ENCODE data around the gene TBC1D9. TPM values are rescaled to one million over a fixed set of nuclear protein-coding genes. Genes with fewer than 3 reads are reported as not detected.
"Not testable (repeated sequence)": the region's sequence is repeated elsewhere in the genome, so short reads cannot be mapped to it uniquely, and the experiment has no call there.

Gene TBC1D9
- total RNA-seq, 2 donors from 2014 or later, result 28.6 to 34.2 TPM

DNA sequence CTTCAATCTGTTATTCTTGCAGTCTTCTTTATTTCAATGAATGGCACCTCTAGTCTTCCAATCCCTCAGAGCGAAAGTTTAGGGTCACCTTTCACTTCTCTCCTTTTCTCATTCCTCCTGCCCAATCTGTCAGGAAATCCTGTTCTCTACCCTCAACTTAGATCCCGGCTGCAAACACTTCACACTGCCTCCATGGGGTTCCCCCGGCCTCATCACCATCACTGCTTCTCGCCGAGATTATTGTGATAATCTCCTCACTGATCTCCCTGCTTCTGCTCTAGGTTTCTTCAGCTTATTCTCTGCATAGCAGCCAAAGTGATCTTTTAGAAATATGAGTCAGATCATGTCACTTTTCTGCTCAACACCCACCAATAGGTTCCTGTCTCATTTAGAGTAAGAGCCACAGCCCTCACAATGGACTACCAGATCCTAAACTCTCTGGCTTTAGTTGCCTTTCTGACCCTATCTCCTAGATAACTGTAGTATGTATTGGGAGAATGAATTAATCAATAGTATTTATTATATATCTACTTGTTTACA, 43.6 kb upstream of the TBC1D9 start:
- Histone ChIP-seq H3K9me3 (no peaks in the 10 kb centered on the region), H3K36me3 (no peaks in the 10 kb centered on the region), H3K27me3 (replicated peaks; ENCODE audit: insufficient read depth) (no peaks in the 10 kb centered on the region), H3K27ac (no peak overlapping the region), H3K4me1 (replicated peaks) (no peaks in the 10 kb centered on the region), H3K4me3 (no peak overlapping the region)
- intact Hi-C loops (cut with DNase I), result no loop called here
- TF ChIP-seq POLR2A (IDR thresholded peaks at IDR 0.05) (no peak), POLR2AphosphoS5 (IDR thresholded peaks at IDR 0.05) (no peak)
- TF ChIP-seq, protein P1, sequence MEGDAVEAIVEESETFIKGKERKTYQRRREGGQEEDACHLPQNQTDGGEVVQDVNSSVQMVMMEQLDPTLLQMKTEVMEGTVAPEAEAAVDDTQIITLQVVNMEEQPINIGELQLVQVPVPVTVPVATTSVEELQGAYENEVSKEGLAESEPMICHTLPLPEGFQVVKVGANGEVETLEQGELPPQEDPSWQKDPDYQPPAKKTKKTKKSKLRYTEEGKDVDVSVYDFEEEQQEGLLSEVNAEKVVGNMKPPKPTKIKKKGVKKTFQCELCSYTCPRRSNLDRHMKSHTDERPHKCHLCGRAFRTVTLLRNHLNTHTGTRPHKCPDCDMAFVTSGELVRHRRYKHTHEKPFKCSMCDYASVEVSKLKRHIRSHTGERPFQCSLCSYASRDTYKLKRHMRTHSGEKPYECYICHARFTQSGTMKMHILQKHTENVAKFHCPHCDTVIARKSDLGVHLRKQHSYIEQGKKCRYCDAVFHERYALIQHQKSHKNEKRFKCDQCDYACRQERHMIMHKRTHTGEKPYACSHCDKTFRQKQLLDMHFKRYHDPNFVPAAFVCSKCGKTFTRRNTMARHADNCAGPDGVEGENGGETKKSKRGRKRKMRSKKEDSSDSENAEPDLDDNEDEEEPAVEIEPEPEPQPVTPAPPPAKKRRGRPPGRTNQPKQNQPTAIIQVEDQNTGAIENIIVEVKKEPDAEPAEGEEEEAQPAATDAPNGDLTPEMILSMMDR (IDR thresholded peaks at IDR 0.05), result no peak
- 75% methylated on average over 5 of the region's 5 CpGs for WGBS
- DNase-seq (ENCODE audit: low spot score), result no peak

DNA sequence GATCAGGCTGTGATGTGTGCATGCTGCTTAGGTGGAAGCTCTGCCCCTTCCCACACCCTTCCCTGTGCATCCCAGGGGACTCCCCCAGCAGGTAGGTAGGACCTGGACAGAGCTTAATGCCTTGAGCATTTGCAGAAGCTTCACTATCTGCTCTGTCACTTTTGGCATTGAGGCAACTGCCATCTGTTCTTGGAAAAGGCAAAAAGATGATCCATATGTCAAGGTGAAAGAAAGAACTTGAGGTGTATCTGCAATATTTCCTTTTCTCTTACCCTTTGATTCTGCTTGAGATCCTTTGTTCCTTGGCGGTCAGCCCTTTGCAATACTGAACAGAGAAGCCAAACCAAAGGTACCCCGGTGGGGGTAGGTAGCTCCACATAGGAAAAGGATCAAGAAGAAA, 37.1 kb upstream of the TBC1D9 start:
- 89% methylated on average over 2 of the region's 2 CpGs for WGBS
- Histone ChIP-seq H3K9me3 (no peaks in the 10 kb centered on the region), H3K4me1 (replicated peaks) (no peaks in the 10 kb centered on the region), H3K36me3 (no peaks in the 10 kb centered on the region), H3K27ac (no peak overlapping the region), H3K4me3 (no peak overlapping the region), H3K27me3 (replicated peaks; ENCODE audit: insufficient read depth) (no peaks in the 10 kb centered on the region)
- no peak for DNase-seq (ENCODE audit: low spot score)
- intact Hi-C loops (cut with DNase I), result no loop called here
- TF ChIP-seq POLR2A (IDR thresholded peaks at IDR 0.05) (no peak), POLR2AphosphoS5 (IDR thresholded peaks at IDR 0.05) (no peak)
- TF ChIP-seq, protein P1 (IDR thresholded peaks at IDR 0.05), result no peak

DNA sequence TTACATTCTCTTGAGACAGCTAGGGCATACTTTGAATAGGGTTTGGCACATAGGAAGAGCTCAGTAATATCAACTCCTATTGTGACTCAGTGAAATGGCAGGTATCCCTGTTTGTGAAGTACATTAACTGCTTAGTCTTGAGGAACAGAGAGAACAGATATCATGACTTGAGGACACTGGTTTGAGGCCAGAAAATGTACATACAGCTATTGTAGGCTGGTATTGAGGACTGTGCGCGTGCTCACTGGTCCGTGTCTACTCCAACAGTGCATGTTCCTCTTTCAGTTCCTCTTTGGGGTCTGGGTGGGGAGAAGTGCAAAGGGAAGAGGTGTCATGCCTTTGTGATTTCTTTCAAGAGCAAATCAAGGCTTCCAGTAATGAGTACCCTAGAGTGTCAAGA, 34.6 kb upstream of the TBC1D9 start:
- intact Hi-C loops (cut with DNase I), result no loop called here
- Histone ChIP-seq H3K4me1 (replicated peaks) (no peaks in the 10 kb centered on the region), H3K36me3 (no peaks in the 10 kb centered on the region), H3K27ac (no peak overlapping the region), H3K27me3 (replicated peaks; ENCODE audit: insufficient read depth) (no peaks in the 10 kb centered on the region), H3K4me3 (no peak overlapping the region), H3K9me3 (no peaks in the 10 kb centered on the region)
- no peak for DNase-seq (ENCODE audit: low spot score)
- TF ChIP-seq, protein P1 (IDR thresholded peaks at IDR 0.05), result no peak
- TF ChIP-seq POLR2AphosphoS5 (IDR thresholded peaks at IDR 0.05), result no peak
- no peak for TF ChIP-seq POLR2A (IDR thresholded peaks at IDR 0.05)
- WGBS, result 90% methylated on average over 3 of the region's 3 CpGs

- no peaks in the 10 kb centered on the region for H3K27me3 ChIP-seq (replicated peaks; ENCODE audit: insufficient read depth)
- no peak overlapping the region for H3K4me3 ChIP-seq
- intact Hi-C loops (cut with DNase I), result no loop called here
- 69% methylated on average over 4 of the region's 4 CpGs for WGBS
- DNase-seq (ENCODE audit: low spot score), result no peak
- no peaks in the 10 kb centered on the region for H3K4me1 ChIP-seq (replicated peaks)
- H3K27ac ChIP-seq, result no peak overlapping the region
- no peaks in the 10 kb centered on the region for H3K36me3 ChIP-seq
- no peaks in the 10 kb centered on the region for H3K9me3 ChIP-seq
- TF ChIP-seq POLR2AphosphoS5 (IDR thresholded peaks at IDR 0.05) (no peak), POLR2A (IDR thresholded peaks at IDR 0.05) (no peak)
- TF ChIP-seq, protein P1 (IDR thresholded peaks at IDR 0.05), result no peak
These were observed 34.0 kb upstream of the TBC1D9 start for GRCh38 chr4:140790171-140790570.

- intact Hi-C loops (cut with DNase I), result no loop called here
These were observed 33.6 kb upstream of the TBC1D9 start for GRCh38 chr4:140789759-140790158.

GRCh38 chr4:140782787-140783186, 26.6 kb upstream of the TBC1D9 start:
- H3K4me3 ChIP-seq; H3K36me3 ChIP-seq; H3K27me3 ChIP-seq (replicated peaks; ENCODE audit: insufficient read depth); H3K4me1 ChIP-seq (replicated peaks); H3K27ac ChIP-seq; H3K9me3 ChIP-seq; DNase-seq (ENCODE audit: low spot score); intact Hi-C loops (cut with DNase I): not testable (repeated sequence)

More at GRCh38 chr4:140789759-140790158, 33.6 kb upstream of the TBC1D9 start:
- TF ChIP-seq POLR2AphosphoS5 (IDR thresholded peaks at IDR 0.05), result no peak
- TF ChIP-seq, protein P1 (IDR thresholded peaks at IDR 0.05), result no peak
- H3K9me3 ChIP-seq, result no peaks in the 10 kb centered on the region
- H3K4me1 ChIP-seq (replicated peaks), result no peaks in the 10 kb centered on the region
- no peaks in the 10 kb centered on the region for H3K27me3 ChIP-seq (replicated peaks; ENCODE audit: insufficient read depth)
- H3K36me3 ChIP-seq, result no peaks in the 10 kb centered on the region
- WGBS, result 60% methylated on average over 5 of the region's 5 CpGs
- H3K27ac ChIP-seq, result no peak overlapping the region
- no peak overlapping the region for H3K4me3 ChIP-seq
- no peak for DNase-seq (ENCODE audit: low spot score)

All from prostate gland (tissue), 2 donors.